GM21526 (cell line): ENCODE measurements around the gene MLLT10.
"Not testable (repeated sequence)": the region's sequence is repeated elsewhere in the genome, so short reads cannot be mapped to it uniquely, and the experiment has no call there.

Source experiments
- ATAC-seq: cut with Tn5 transposase; IDR thresholded peaks from one replicate; pipeline ENCODE4 v1.9.1; 2021; ENCODE audit warnings: moderate library complexity; ENCODE audit not compliant: unreplicated experiment, low FRiP score

MLLT10 gene

DNA sequence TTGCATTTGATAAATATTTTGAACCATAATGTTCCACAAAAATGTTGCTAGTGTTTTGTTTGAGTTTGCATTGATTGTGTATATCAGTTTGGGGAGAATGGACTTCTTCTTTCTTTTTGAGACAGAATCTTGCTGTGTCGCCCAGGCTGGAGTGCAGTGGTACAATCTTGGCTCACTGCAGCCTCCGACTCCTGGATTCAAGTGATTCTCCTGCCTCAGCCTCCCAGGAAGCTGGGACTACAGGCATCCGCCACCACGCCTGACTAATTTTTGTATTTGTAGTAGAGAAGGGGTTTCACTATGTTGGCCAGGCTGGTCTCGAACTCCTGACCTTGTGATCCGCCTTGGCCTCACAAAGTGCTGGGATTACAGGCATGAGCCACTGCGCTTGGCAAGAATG lies 25.0 kb downstream of the MLLT10 start:
- ATAC-seq, result not testable (repeated sequence)

DNA sequence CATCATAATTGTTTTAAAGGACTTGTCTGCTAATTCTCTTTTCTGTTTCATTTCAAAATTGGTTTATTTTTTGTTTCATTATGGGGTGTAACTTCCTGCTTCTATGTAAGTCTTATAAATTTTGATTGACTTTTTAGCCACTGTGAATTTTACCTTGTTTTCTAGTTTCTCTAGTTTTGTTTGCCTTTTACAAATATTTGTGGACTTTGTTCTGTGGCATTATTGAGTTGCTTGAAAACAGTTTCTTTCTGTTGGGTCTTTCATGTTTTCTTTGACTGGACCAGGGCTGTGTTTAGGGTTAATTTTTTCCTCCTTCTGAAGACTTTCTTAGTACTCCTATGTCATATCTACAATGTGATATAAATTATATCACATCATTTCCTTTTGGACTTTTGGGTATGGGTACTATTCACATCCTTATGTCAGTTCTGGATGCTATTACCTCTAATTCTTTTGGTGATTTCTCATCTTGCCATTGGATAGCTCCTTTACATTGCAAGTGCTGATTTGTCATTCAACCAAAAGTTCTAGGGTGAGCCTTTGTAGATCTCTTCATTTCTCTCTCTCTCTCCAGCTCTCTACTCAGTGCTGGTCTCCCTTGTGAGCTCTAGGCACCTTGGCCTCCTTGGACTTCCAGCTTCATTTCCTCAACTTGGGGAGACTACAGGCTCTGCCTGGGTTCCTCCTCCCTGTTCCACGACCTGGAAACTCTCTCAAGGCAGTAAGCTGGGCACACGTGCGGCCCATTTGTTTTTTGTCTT lies 36.9 kb downstream of the MLLT10 start:
- ATAC-seq, result no peak

DNA sequence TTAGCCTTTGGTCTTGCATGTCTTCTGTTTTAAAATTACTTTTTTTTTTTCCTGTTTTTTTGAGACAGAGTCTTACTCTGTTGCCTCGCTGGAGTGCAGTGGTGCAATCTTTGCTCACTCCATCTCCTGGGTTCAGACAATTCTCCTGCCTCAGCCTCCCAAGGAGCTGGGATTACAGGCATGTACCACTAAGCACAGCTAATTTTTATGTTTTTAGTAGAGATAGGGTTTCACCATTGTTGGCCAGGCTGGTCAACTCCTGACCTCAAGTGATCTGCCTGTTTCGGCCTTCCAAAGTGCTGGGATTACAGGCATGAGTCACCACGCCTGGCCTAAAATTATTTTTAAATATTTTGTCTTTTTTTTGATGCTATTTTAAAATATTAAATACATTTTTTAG lies 38.5 kb downstream of the MLLT10 start:
- no peak for ATAC-seq

GRCh38 chr10:21574514-21574913 lies 40.5 kb downstream of the MLLT10 start:
- not testable (repeated sequence) for ATAC-seq

DNA sequence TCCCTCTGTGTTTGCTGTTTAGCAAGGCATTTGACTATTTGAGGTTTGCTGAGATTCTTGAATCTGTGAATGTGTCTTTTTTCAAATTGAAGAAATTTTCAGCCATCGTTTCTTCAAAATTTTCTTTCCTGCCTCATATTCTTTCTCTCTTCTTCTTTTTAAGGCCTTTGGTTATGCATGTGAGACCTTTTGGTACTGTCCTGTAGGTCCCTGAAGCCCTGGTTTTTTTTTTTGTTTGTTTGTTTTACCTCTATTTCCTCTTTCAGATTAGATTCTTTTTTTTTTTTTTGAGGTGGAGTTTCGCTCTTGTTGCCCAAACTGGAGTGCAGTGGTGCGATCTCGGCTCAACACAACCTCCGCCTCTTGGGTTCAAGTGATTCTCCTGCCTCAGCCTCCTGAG lies 45.3 kb downstream of the MLLT10 start:
- no peak for ATAC-seq

DNA sequence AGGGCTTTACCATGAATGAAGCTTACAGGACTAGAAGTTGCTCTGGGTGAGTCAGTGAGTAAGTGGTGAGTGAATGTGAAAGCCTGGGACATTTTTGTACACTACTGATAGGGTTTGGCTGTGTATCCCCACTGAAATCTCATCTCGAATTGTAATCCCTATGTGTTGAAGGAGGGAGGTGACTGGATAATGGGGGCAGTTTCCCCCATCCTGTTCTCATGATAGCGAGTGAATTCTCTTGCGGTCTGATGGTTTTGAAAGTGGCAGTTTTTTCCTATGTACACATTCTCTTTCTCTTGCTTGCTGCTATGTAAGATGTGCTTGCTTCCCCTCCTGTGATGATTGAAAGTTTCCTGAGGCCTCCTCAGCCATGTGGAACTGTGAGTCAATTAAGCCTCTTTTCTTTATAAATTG lies 47.4 kb downstream of the MLLT10 start:
- ATAC-seq, result peak; percentile 68

GRCh38 chr10:21584834-21585530 lies 51.0 kb downstream of the MLLT10 start:
- no peak for ATAC-seq

DNA sequence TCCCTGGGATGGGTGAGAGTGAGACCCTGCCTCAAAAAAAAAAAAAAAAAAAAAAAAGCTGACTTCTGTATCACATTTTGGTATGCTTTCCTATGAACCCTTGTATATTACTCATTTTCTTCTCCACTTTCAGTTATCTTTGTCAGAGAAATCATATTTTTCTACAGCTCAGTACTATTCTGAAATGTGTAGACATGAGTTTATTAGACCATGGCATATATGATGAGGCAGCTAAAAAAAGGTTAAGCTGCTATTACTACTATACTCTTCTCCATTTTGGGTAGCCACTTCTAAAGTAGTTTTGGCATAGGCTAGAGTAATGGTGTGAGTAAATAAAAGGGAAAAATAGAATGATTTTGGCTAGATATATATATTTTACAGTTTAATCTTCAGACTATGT lies 53.4 kb downstream of the MLLT10 start:
- ATAC-seq, result no peak

GRCh38 chr10:21588159-21588558 lies 54.1 kb downstream of the MLLT10 start:
- ATAC-seq, result not testable (repeated sequence)

- ATAC-seq, result no peak
Measured at GRCh38 chr10:21593986-21594385, 60.0 kb downstream of the MLLT10 start.

GRCh38 chr10:21599582-21599981 lies 65.5 kb downstream of the MLLT10 start:
- no peak for ATAC-seq

GRCh38 chr10:21600804-21601433 lies 66.9 kb downstream of the MLLT10 start:
- ATAC-seq, result no peak

DNA sequence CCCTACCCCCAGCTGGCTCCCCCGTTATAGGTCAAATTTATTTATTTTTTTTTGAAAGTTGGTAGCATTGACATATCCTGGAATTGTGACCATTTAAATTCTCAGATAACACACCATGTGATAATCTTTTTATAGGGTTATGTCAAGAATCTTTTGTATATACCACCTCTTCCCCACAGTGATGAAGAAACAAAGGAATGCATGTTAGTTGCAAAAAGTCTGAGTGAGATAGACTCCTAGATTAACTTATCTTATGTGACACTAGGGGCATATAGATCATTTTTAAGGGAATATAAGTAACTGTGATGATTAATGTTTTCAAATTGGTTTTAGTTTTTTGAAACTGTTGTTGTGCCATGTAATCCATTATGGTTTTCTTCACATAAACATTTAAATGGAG lies 68.3 kb downstream of the MLLT10 start:
- no peak for ATAC-seq

- no peak for ATAC-seq
Measured at GRCh38 chr10:21603721-21604120, 69.7 kb downstream of the MLLT10 start.

DNA sequence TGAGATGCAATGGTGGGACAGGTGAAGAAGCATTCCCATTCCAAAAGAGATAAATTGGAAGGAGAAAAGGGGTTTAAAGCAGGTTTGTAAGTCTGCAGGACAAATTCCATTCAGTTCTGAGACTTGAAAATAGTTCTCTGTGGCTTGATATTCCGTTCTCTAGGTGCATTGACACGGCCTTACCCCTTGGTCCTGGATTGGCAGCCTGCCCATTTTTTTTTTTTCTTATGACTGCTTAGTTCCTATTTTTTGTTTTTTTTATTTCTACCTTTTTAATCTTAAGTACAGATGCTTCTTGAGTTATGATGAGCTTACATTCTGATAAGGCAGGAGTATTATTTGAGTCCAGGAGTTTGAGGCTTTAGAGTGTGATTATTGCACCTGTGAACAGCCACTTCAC lies 70.6 kb downstream of the MLLT10 start:
- no peak for ATAC-seq

- no peak for ATAC-seq
Measured at GRCh38 chr10:21607907-21608306, 73.9 kb downstream of the MLLT10 start.

- ATAC-seq, result no peak
Measured at GRCh38 chr10:21614000-21614399, 80.0 kb downstream of the MLLT10 start.

DNA sequence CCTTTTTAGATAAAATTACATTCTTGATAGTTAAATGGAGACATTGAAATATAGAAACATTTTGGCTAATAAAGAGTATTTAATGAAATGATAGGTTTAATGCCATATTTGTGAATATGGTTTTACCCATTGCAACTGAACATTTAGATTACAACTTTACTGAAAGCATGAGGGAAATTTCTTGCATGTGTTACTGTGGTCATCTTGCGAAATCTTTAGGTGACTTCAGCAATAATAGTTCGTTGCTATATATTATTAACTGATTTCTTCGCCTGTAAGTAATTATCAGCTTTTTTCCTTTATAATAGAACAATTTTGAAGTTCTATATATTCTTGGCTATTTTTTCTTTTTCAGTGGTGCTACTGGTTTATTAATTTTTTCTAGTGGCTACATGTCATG lies 83.2 kb downstream of the MLLT10 start:
- ATAC-seq, result no peak

DNA sequence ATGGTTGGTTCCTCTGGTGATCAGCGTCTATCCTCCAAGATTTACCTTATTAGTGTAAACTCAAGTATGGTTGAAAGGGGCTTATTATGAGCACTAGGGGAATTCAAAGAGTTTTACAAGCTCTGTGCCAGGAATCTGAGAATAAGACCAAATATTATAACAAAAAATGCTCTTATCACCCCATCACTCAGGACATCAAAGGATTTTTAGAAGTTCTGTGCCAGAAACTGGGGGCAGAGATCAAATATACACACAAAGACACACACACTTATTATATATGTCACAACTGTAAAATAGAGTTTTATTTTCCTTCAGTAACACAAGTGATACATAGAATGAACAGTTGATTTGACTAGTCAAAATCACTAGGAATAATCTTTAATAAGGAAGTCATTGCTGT lies 89.3 kb downstream of the MLLT10 start:
- no peak for ATAC-seq

DNA sequence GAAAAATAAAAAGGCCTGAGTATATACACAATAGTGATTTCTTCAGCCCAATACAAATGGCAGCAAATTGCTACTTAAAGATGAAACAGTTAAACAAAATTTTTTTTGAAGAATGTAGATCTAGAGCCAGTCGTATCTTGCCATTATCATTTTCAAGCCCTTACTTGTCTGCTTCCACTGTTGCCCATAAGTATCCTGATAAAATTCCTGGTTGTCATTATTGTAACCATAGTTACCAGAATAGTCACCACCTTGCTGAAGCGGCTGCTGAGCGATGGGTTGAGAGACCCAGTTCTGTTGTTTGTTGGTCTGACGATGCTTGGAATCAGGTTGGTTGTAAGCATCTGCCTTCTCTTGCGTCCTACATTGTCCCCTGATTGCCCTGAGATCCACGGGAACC lies 90.4 kb downstream of the MLLT10 start:
- ATAC-seq, result not testable (repeated sequence)

DNA sequence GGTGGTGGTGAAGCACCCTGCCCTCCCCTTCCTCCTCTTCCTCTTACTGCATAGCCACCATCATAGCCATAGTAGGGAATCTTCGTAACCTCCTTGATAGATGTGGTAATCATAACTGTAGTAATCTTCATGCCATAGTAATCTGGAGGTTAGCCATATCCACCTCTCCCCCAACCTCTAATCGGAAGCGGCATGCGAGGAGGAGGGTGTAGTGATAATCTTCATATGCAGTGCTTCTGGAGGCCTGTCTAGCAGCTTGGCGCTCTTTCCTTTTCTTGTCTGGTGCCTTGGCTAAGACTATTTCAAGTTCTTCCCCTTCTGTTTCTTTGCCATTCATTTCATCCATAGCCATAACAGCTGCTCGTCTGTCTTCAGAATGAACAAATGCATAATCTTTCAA lies 90.9 kb downstream of the MLLT10 start:
- ATAC-seq, result no peak
